SK-N-SH treated with all-trans-retinoic acid at 6 μM for 48 hours (cell line): Measurements from ENCODE around the gene RBPJ.

Source experiments
- ATAC-seq: fragments of 200-7000 bp; cut with Tn5 transposase; 3 replicates; pipeline ENCODE4 v1.9.1; 2020; ENCODE audit warnings: mild to moderate bottlenecking, moderate library complexity
- ARNTL ChIP-seq: fragments of 450-650 bp; formaldehyde crosslinking; IDR thresholded peaks from 2 replicates; pipeline ENCODE4 v1.5.0; 2020; ENCODE audit warnings: low read depth, mild to moderate bottlenecking, moderate library complexity, borderline replicate concordance
- ISL1 ChIP-seq: fragments of 250-450 bp; sonication (Bioruptor Pico); IDR thresholded peaks from 2 replicates; pipeline ENCODE4 v2.1.2; 2022; ENCODE audit warnings: mild to moderate bottlenecking, moderate library complexity
- TCF4 ChIP-seq: fragments of 250-450 bp; sonication (Bioruptor Pico); IDR thresholded peaks from 2 replicates; pipeline ENCODE4 v1.8.0; 2021; ENCODE audit warnings: mild to moderate bottlenecking, moderate library complexity, borderline replicate concordance
- ZNF8 ChIP-seq: fragments of 450-650 bp; formaldehyde crosslinking; IDR thresholded peaks from 2 replicates; pipeline ENCODE4 v1.5.0; 2020; ENCODE audit warnings: mild to moderate bottlenecking, moderate library complexity
- TF ChIP-seq, protein P1 (sequence below): fragments of 250-450 bp; sonication (Bioruptor Pico); IDR thresholded peaks from 2 replicates; pipeline ENCODE4 v1.5.0; 2020; ENCODE audit warnings: mild to moderate bottlenecking, moderate library complexity
- TF ChIP-seq, protein P2 (sequence below): fragments of 250-450 bp; sonication (Bioruptor Pico); IDR thresholded peaks from 2 replicates; pipeline ENCODE4 v1.8.0; 2021; ENCODE audit warnings: low read depth, mild to moderate bottlenecking, moderate library complexity, borderline replicate concordance

The RBPJ gene

DNA sequence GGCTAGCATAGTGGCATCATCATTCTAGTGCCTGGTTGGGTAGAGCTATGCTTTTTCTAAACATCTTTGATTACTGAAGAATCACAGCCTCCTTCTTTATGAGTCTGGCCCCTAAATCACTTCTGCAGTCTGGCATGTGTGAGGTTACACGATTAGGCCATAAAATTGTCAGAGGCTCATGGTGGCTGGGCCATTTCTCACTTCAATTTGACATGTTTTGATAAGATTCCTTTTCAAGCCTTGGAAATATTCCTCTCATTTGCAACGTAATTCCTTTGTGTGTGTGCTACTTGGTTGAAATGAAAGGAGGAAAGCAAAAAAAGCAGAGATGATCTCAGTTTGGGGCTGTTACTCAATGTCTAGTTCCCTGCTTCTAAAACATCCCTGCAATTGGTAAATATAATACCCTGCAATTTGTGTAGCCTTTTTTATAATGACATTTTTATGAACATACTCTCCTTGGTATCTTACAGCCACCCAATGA lies 163.3 kb downstream of the RBPJ start:
- TF ChIP-seq ISL1 (CRISPR knock-in tag): peak; percentile 82
- TF ChIP-seq ARNTL (CRISPR knock-in tag): no peak
- TF ChIP-seq, protein P1, sequence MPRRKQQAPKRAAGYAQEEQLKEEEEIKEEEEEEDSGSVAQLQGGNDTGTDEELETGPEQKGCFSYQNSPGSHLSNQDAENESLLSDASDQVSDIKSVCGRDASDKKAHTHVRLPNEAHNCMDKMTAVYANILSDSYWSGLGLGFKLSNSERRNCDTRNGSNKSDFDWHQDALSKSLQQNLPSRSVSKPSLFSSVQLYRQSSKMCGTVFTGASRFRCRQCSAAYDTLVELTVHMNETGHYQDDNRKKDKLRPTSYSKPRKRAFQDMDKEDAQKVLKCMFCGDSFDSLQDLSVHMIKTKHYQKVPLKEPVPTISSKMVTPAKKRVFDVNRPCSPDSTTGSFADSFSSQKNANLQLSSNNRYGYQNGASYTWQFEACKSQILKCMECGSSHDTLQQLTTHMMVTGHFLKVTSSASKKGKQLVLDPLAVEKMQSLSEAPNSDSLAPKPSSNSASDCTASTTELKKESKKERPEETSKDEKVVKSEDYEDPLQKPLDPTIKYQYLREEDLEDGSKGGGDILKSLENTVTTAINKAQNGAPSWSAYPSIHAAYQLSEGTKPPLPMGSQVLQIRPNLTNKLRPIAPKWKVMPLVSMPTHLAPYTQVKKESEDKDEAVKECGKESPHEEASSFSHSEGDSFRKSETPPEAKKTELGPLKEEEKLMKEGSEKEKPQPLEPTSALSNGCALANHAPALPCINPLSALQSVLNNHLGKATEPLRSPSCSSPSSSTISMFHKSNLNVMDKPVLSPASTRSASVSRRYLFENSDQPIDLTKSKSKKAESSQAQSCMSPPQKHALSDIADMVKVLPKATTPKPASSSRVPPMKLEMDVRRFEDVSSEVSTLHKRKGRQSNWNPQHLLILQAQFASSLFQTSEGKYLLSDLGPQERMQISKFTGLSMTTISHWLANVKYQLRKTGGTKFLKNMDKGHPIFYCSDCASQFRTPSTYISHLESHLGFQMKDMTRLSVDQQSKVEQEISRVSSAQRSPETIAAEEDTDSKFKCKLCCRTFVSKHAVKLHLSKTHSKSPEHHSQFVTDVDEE (CRISPR knock-in tag): peak; percentile 55; the same call in 1 of the 2 replicates
- peak; percentile 13; the same call in 1 of the 2 replicates for TF ChIP-seq TCF4 (CRISPR knock-in tag)
- TF ChIP-seq, all 23 proteins: peak for 3
- no peak for ATAC-seq

DNA sequence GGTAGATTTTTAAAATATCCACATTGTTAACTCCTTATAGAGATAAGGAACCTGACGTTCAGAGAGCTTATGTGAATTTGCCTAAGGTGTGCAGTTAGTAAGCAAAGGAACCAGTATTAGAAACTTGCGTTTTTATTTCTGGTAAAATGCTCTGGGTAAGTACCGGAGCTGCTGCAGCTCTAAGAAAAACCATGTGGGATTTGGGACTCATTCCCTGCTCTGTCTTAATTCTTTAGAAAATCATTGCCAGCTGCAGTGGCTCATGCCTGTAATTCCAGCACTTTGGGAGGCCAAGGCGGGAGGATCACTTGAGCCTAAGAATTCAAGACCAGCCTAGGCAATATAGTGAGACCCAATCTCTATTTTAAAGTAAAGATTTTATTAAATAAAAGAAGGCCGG lies 163.7 kb downstream of the RBPJ start:
- TF ChIP-seq ZNF8 (no peak), TCF4 (CRISPR knock-in tag) (no peak)
- TF ChIP-seq, protein P2, sequence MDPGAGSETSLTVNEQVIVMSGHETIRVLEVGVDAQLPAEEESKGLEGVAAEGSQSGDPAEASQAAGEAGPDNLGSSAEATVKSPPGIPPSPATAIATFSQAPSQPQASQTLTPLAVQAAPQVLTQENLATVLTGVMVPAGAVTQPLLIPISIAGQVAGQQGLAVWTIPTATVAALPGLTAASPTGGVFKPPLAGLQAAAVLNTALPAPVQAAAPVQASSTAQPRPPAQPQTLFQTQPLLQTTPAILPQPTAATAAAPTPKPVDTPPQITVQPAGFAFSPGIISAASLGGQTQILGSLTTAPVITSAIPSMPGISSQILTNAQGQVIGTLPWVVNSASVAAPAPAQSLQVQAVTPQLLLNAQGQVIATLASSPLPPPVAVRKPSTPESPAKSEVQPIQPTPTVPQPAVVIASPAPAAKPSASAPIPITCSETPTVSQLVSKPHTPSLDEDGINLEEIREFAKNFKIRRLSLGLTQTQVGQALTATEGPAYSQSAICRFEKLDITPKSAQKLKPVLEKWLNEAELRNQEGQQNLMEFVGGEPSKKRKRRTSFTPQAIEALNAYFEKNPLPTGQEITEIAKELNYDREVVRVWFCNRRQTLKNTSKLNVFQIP (CRISPR knock-in tag): no peak
- ATAC-seq: no peak
